H4 (cell line): ENCODE measurements around the gene CDH4. TPM values are rescaled to one million over a fixed set of nuclear protein-coding genes. Genes with fewer than 3 reads are reported as not detected.

Experiments used
- DNase-seq: peaks from one replicate; pipeline ENCODE4 v3.0.0-alpha.2; 2015; ENCODE audit warnings: low spot score
- total RNA-seq: library from RNA; depleted of rRNA; stranded (reverse); fragments of >200 nt; shearing (Covaris generic); gene quantifications from 2 replicates; pipeline ENCODE4 v1.2.3, GENCODE V29; 2014

CDH4 gene
- total RNA-seq, 1 experiment from 2014 or later = 0.14 TPM

GRCh38 chr20:61986762-61987321 is 734.8 kb downstream of the CDH4 start:
- no peak for DNase-seq

- DNase-seq = no peak
These were observed 736.6 kb downstream of the CDH4 start for GRCh38 chr20:61988665-61989064.

DNA sequence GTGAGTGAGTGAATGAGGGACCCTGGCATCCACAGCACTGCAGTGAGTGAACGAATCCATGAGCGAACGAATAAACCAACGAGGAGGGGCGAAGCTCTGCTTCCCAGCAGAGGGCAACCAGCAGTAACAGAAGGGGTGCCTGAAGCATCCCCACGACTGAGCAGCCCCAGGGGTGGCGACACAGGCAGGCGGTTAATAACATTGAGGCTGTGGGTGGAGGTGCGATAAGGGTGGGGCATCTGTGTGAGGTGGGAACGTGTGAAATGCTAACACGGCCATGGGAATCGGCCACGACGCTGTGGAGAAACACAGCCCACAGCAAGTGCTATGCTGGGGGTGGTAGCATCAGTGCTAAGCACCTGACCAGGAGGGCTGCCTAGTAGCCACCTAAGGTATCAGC is 737.7 kb downstream of the CDH4 start:
- DNase-seq = no peak
